ENCODE data around the gene PPP1R1A. TPM values are rescaled to one million over a fixed set of nuclear protein-coding genes. Genes with fewer than 3 reads are reported as not detected.

Gene PPP1R1A
- total RNA-seq, 4 donors from 2014 or later, result 140 to 959 (median 219) TPM

DNA sequence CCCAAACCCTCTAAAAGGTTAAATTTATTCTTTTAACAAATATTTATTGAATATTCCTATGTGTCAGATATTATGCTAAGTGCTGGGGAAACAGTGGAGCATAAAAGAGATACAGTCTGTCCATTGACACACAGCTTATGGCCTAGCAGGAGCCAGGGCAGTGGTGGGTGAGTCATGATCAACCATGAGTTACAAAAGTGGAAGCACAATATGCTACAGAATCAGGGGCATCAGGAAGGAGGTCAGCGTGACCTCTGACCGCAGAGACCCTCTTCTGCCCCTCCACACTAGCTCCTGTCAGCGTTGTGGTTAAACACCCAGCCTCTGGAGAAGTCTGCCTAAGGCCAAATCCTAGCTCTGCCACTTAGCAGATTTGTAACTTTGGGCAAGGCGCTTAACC, 4.7 kb upstream of the PPP1R1A start:
- TF ChIP-seq, protein P1, sequence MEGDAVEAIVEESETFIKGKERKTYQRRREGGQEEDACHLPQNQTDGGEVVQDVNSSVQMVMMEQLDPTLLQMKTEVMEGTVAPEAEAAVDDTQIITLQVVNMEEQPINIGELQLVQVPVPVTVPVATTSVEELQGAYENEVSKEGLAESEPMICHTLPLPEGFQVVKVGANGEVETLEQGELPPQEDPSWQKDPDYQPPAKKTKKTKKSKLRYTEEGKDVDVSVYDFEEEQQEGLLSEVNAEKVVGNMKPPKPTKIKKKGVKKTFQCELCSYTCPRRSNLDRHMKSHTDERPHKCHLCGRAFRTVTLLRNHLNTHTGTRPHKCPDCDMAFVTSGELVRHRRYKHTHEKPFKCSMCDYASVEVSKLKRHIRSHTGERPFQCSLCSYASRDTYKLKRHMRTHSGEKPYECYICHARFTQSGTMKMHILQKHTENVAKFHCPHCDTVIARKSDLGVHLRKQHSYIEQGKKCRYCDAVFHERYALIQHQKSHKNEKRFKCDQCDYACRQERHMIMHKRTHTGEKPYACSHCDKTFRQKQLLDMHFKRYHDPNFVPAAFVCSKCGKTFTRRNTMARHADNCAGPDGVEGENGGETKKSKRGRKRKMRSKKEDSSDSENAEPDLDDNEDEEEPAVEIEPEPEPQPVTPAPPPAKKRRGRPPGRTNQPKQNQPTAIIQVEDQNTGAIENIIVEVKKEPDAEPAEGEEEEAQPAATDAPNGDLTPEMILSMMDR (IDR thresholded peaks at IDR 0.05; ENCODE audit: low read depth), result no peak

DNA sequence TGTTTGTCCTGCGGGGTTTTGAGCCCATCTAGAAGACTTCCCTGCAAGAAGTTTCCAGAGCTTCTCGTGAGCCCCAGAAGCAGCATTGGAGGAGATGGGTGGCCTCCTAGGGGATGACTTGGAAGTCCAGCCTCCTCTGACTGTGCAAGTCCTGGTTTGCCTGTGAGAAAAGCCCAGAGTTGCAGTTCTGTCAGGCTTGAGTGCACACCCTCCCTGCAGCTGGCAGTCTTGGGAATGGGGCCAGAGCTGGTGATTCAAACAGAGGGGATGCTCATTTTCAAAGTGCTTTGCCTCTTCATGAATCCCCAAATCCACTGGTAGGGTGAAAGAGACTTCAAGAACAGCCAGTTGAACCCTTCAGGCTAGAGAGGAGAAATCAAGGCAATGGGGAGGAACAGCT, 3.9 kb upstream of the PPP1R1A start:
- TF ChIP-seq, protein P1 (IDR thresholded peaks at IDR 0.05; ENCODE audit: low read depth), result no peak

DNA sequence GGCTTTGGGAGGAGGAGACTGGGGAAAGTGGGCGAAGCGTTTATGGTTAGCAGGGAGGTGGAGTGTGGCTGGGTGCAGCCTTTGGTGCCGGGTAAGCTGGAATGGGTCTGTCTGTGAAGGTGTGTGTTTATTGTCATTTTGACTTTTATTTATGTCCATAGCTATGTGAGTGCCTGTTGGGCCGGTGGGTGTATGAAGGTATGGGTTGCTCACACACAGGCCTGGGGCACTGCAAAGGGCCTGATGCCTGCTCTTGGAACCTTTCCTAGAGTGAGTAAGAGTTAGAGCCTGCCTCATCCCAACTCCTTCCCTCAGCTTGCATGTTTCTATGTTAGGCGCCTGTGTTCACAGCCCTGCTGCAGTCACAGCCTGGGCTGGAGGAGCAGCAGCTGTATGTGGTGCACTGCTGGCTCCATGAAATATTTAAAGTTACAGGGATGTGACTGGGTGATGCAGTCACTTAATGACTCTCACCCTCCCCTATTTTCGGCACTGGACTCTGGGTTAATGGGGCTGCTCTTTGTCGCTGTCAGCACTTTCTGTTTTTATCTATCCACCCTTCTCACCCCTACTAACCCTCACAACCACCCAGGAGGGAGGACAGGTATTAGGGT, 2.6 kb upstream of the PPP1R1A start:
- TF ChIP-seq, protein P1 (IDR thresholded peaks at IDR 0.05; ENCODE audit: low read depth), result no peak

DNA sequence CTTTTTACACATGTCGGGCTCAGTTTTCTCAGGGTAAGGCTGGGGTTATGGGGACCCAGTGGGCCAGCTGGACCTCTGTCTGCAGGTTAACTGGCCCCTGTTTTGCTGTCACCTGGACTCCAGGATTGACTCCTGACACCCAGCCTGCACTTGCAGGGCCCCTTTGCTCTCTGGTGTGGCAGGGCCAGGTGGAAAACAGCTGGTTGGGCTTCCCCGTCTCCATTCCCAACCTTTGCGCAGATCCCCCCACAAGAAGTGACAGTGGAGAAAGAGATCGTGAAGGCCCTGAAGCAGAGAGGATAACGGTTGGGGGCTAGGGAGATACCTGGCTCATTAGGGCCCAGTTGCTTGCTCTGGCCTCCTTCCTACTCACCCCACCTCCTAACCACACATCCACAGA, 1.5 kb upstream of the PPP1R1A start:
- TF ChIP-seq, protein P1 (IDR thresholded peaks at IDR 0.05; ENCODE audit: low read depth), result no peak

GRCh38 chr12:54588890-54589267, 420 bp upstream of the PPP1R1A start:
- TF ChIP-seq, protein P1 (IDR thresholded peaks at IDR 0.05; ENCODE audit: low read depth), result no peak

- TF ChIP-seq, protein P1 (IDR thresholded peaks at IDR 0.05; ENCODE audit: low read depth), result no peak
Observed at GRCh38 chr12:54587315-54587873, 1.1 kb downstream of the PPP1R1A start.

DNA sequence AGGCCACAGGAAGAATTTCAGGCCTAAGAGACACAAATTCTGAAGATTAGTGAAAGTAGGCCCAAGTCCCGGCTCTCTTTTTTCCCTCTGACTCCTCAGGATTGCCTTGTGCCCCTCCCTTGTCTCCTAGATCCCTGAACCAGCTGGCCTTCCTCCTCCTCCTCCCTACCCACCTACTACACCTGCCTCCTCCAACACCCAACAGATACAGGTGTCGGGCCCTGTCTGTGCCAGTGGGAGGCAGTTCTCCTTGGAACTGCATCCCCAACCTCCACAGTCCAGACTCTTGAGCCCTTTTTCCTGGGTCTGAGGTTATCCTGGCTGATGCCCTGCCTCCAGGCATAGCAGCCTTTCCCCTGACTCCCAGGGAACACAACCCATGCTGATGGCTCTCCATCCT, 1.8 kb downstream of the PPP1R1A start:
- TF ChIP-seq, protein P1 (IDR thresholded peaks at IDR 0.05; ENCODE audit: low read depth), result no peak
